SK-N-SH treated with all-trans-retinoic acid at 6 μM for 48 hours (cell line): ENCODE measurements around the gene PODXL.

ENCODE experiments used
- ISL1 ChIP-seq: fragments of 250-450 bp; sonication (Bioruptor Pico); IDR thresholded peaks from 2 replicates; pipeline ENCODE4 v2.1.2; 2022; ENCODE audit warnings: mild to moderate bottlenecking, moderate library complexity
- RARB ChIP-seq: fragments of 250-450 bp; sonication (Bioruptor Pico); IDR thresholded peaks from 2 replicates; pipeline ENCODE4 v1.8.0; 2021; ENCODE audit warnings: mild to moderate bottlenecking, moderate library complexity
- ZFP30 ChIP-seq: fragments of 450-650 bp; formaldehyde crosslinking; IDR thresholded peaks from 2 replicates; pipeline ENCODE4 v1.5.0; 2022; ENCODE audit warnings: mild to moderate bottlenecking, moderate library complexity
- TF ChIP-seq, protein P1 (sequence below): fragments of 250-450 bp; sonication (Bioruptor Pico); IDR thresholded peaks from 2 replicates; pipeline ENCODE4 v1.8.0; 2020; ENCODE audit warnings: mild to moderate bottlenecking, moderate library complexity, borderline replicate concordance

DNA sequence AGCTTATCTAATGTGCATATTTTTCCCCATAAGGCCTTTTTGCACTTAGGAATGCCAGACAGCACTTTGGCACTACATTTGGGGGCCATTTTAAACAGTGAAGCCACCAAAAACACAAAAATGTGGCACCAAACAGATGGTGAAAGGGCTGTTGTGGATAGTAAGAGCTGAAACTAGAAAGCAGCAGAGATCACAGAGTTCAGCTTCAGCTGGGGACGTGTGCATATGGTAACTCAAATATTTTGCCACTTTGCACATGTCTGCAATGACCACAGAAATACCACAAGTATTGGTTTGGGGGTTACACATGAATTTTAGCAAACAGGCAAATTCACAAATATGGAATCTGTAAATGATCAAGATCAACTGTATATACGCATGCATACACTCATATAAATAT lies 72.8 kb downstream of the PODXL start:
- TF ChIP-seq ISL1 (CRISPR knock-in tag) (no peak), RARB (CRISPR knock-in tag) (no peak), ZFP30 (no peak)
- TF ChIP-seq, protein P1, sequence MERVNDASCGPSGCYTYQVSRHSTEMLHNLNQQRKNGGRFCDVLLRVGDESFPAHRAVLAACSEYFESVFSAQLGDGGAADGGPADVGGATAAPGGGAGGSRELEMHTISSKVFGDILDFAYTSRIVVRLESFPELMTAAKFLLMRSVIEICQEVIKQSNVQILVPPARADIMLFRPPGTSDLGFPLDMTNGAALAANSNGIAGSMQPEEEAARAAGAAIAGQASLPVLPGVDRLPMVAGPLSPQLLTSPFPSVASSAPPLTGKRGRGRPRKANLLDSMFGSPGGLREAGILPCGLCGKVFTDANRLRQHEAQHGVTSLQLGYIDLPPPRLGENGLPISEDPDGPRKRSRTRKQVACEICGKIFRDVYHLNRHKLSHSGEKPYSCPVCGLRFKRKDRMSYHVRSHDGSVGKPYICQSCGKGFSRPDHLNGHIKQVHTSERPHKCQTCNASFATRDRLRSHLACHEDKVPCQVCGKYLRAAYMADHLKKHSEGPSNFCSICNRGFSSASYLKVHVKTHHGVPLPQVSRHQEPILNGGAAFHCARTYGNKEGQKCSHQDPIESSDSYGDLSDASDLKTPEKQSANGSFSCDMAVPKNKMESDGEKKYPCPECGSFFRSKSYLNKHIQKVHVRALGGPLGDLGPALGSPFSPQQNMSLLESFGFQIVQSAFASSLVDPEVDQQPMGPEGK (CRISPR knock-in tag), result no peak
